Activated naive CD8-positive, alpha-beta T cell treated with anti-CD3 and anti-CD28 coated beads, Interleukin-2, amount 50 U/mL, for 16 hours (primary cell): ENCODE results near the gene SMC1B.
"Not testable (repeated sequence)": the region's sequence is repeated elsewhere in the genome, so short reads cannot be mapped to it uniquely, and the experiment has no call there.

Source experiments
- DNase-seq: peaks from one replicate; pipeline ENCODE4 v3.0.0-alpha.2; 2020; ENCODE audit warnings: low read depth, low spot score

SMC1B gene

GRCh38 chr22:45422237-45422983 lies 9.0 kb upstream of the SMC1B start:
- no peak for DNase-seq

- no peak for DNase-seq
These were observed 8.1 kb upstream of the SMC1B start for GRCh38 chr22:45421349-45422055.

- DNase-seq, result no peak
These were observed 7.1 kb upstream of the SMC1B start for GRCh38 chr22:45420539-45420938.

- no peak for DNase-seq
These were observed 6.6 kb upstream of the SMC1B start for GRCh38 chr22:45420011-45420410.

- DNase-seq, result no peak
These were observed 5.4 kb upstream of the SMC1B start for GRCh38 chr22:45418770-45419138.

- no peak for DNase-seq
These were observed 4.8 kb upstream of the SMC1B start for GRCh38 chr22:45418056-45418769.

- no peak for DNase-seq
These were observed 409 bp downstream of the SMC1B start for GRCh38 chr22:45413013-45413367.

- no peak for DNase-seq
These were observed 5.6 kb downstream of the SMC1B start for GRCh38 chr22:45407793-45408192.

GRCh38 chr22:45402466-45402985 lies 10.9 kb downstream of the SMC1B start:
- no peak for DNase-seq

- DNase-seq, result no peak
These were observed 13.5 kb downstream of the SMC1B start for GRCh38 chr22:45399712-45400445.

GRCh38 chr22:45398214-45398613 lies 15.2 kb downstream of the SMC1B start:
- no peak for DNase-seq

GRCh38 chr22:45397806-45398205 lies 15.6 kb downstream of the SMC1B start:
- DNase-seq, result no peak

- DNase-seq, result no peak
These were observed 23.9 kb downstream of the SMC1B start for GRCh38 chr22:45389546-45389945.

GRCh38 chr22:45381348-45381747 lies 32.1 kb downstream of the SMC1B start:
- no peak for DNase-seq

- DNase-seq, result no peak
These were observed 36.7 kb downstream of the SMC1B start for GRCh38 chr22:45376703-45377102.

- DNase-seq, result no peak
These were observed 37.4 kb downstream of the SMC1B start for GRCh38 chr22:45376009-45376408.

GRCh38 chr22:45373592-45373991 lies 39.8 kb downstream of the SMC1B start:
- DNase-seq, result not testable (repeated sequence)

- DNase-seq, result no peak
These were observed 46.7 kb downstream of the SMC1B start for GRCh38 chr22:45366713-45367112.

- no peak for DNase-seq
These were observed 53.8 kb downstream of the SMC1B start for GRCh38 chr22:45359627-45360026.

GRCh38 chr22:45358127-45358526 lies 55.3 kb downstream of the SMC1B start:
- no peak for DNase-seq

- DNase-seq, result no peak
These were observed 55.9 kb downstream of the SMC1B start for GRCh38 chr22:45357490-45357889.

- DNase-seq, result no peak
These were observed 59.6 kb downstream of the SMC1B start for GRCh38 chr22:45353786-45354185.
